SK-N-SH (cell line): ENCODE results near the gene SYCE1L. TPM values are rescaled to one million over a fixed set of nuclear protein-coding genes. Genes with fewer than 3 reads are reported as not detected.
A peak's percentile ranks its signal among the peaks of the same experiment; 100 is the strongest.

ENCODE experiments used
- CTCF ChIA-PET: fragments of 300-600, 350-600 bp; formaldehyde crosslinking; extraction: SDS; loops from one replicate; lab custom pipeline; 2021; lab: Yijun Ruan, JAX
- POLR2A ChIA-PET: fragments of 350-600 bp; sonication (Branson Sonifier 250); formaldehyde crosslinking; extraction: SDS; loops from one replicate; lab custom pipeline; 2020; ENCODE audit warnings: antibody characterized with exemption, inconsistent platforms; lab: Yijun Ruan, JAX
- DNase-seq: peaks from one replicate; pipeline ENCODE4 v3.0.0; 2012
- H2AFZ ChIP-seq: fragments of 200-600 bp; sonication (generic); 2 replicates; pipeline ENCODE4 v1.8.1; 2016; ENCODE audit warnings: antibody characterized with exemption, mild to moderate bottlenecking, low read depth
- H3F3A ChIP-seq: fragments of 200-600 bp; sonication (generic); replicated peaks from 2 replicates; pipeline ENCODE3; 2016; ENCODE audit warnings: antibody characterized with exemption, mild to moderate bottlenecking; ENCODE audit not compliant: insufficient read depth
- H3K27ac ChIP-seq, 2 experiments: fragments of 200-500 bp in 1 of 2; fragments of 200-600 bp in 1 of 2; sonication (Bioruptor generic) in 1 of 2; sonication (generic), shearing (Covaris generic) in 1 of 2; 2 replicates each; pipeline versions ENCODE4 v1.5.1 to v1.6.1; 2014 to 2016; ENCODE audit warnings: low read depth in 2 of 2, inconsistent platforms in 1 of 2, low read length in 1 of 2, mild to moderate bottlenecking in 1 of 2, mixed read lengths in 1 of 2
- H3K27me3 ChIP-seq: fragments of 200-600 bp; sonication (generic), shearing (Covaris generic); 2 replicates; pipeline ENCODE4 v1.6.1; 2016; ENCODE audit warnings: mixed run types; ENCODE audit not compliant: insufficient read depth
- H3K36me3 ChIP-seq, 2 experiments: fragments of 200-500 bp in 1 of 2; fragments of 200-600 bp in 1 of 2; sonication (Bioruptor generic) in 1 of 2; sonication (generic) in 1 of 2; replicated peaks in 1 of 2; 2 replicates each; pipeline versions ENCODE3 to v1.5.1; 2014 to 2016; ENCODE audit warnings: low read length in 1 of 2, mild to moderate bottlenecking in 1 of 2; ENCODE audit not compliant: insufficient read depth in 2 of 2, control insufficient read depth in 1 of 2
- H3K4me1 ChIP-seq, 2 experiments: fragments of 200-500 bp in 1 of 2; fragments of 200-600 bp in 1 of 2; sonication (Bioruptor generic) in 1 of 2; sonication (generic), shearing (Covaris generic) in 1 of 2; 2 replicates each; pipeline versions ENCODE4 v1.5.1 to v1.6.1; 2014 to 2016; ENCODE audit warnings: low read depth in 1 of 2, low read length in 1 of 2, mixed run types in 1 of 2; ENCODE audit not compliant: insufficient read depth in 2 of 2, control insufficient read depth in 1 of 2
- H3K4me2 ChIP-seq: fragments of 200-600 bp; sonication (generic), shearing (Covaris generic); 2 replicates; pipeline ENCODE4 v1.6.1; 2017; ENCODE audit warnings: mixed run types
- H3K4me3 ChIP-seq, 2 experiments: fragments of 200-500 bp in 1 of 2; fragments of 200-600 bp in 1 of 2; sonication (Bioruptor generic) in 1 of 2; sonication (generic), shearing (Covaris generic) in 1 of 2; 2 replicates each; pipeline versions ENCODE4 v1.5.1 to v1.8.1; 2014 to 2016; ENCODE audit warnings: low read depth in 2 of 2, inconsistent platforms in 1 of 2, low read length in 1 of 2, mild to moderate bottlenecking in 1 of 2, mixed read lengths in 1 of 2, moderate library complexity in 1 of 2
- H3K79me2 ChIP-seq: fragments of 200-600 bp; sonication (generic); 2 replicates; pipeline ENCODE4 v1.8.1; 2017; ENCODE audit warnings: mild to moderate bottlenecking; ENCODE audit not compliant: insufficient read depth
- H3K9ac ChIP-seq: fragments of 200-600 bp; sonication (generic); 2 replicates; pipeline ENCODE4 v1.6.1; 2017; ENCODE audit warnings: mixed run types
- H3K9me2 ChIP-seq: fragments of 200-600 bp; sonication (generic); 2 replicates; pipeline ENCODE4 v1.6.1; 2017; ENCODE audit warnings: mixed run types
- H3K9me3 ChIP-seq: fragments of 200-600 bp; sonication (generic); 2 replicates; pipeline ENCODE4 v1.6.1; 2017; ENCODE audit warnings: mixed run types, mild to moderate bottlenecking, moderate library complexity
- H4K20me1 ChIP-seq: fragments of 200-600 bp; sonication (generic); 2 replicates; pipeline ENCODE4 v1.6.1; 2017; ENCODE audit warnings: mild to moderate bottlenecking, mixed run types; ENCODE audit not compliant: insufficient read depth
- CHD2 ChIP-seq: fragments of 150-350 bp; IDR thresholded peaks from 2 replicates; pipeline ENCODE4 v1.6.1; 2018; ENCODE audit warnings: low read length; ENCODE audit not compliant: partially characterized antibody
- GABPA ChIP-seq: IDR thresholded peaks from 2 replicates; pipeline ENCODE4 v1.4.0; 2012; ENCODE audit warnings: low read depth, mild to moderate bottlenecking
- MXI1 ChIP-seq: IDR thresholded peaks from 2 replicates; pipeline ENCODE4 v1.6.1; 2012; ENCODE audit warnings: mild to moderate bottlenecking, low read depth, low read length, improper control_type of control experiment
- WGBS: methylation state at CpG from one replicate; pipeline ENCODE4 v1.1.6; 2017; ENCODE audit warnings: low lambda C conversion rate; 5-methylcytosine and 5-hydroxymethylcytosine counted together
- polyA plus RNA-seq, 3 experiments: library from polyadenylated mRNA; depleted of rRNA; stranded (reverse); fragments of >200 nt; gene quantifications; 2 replicates each; pipeline ENCODE4 v1.2.3, GENCODE V29; 2012
- TF ChIP-seq, protein P1 (sequence below): fragments of 200-600 bp; sonication (generic); IDR thresholded peaks from 2 replicates; pipeline ENCODE4 v1.6.1; 2017; ENCODE audit warnings: antibody characterized with exemption, mild to moderate bottlenecking, moderate library complexity
- TF ChIP-seq, protein P2 (sequence below): fragments of 150-350 bp; IDR thresholded peaks from 2 replicates; pipeline ENCODE4 v1.6.1; 2016; ENCODE audit warnings: mild to moderate bottlenecking, low read depth, low read length
- TF ChIP-seq, protein P3 (sequence below): IDR thresholded peaks from 2 replicates; pipeline ENCODE4 v1.6.1; 2012; ENCODE audit warnings: mild to moderate bottlenecking, low read depth, low read length, moderate library complexity

Gene SYCE1L
- polyA plus RNA-seq, 1 of the 3 experiments (the other 2 are of a cell fraction), result 3.5 TPM

DNA sequence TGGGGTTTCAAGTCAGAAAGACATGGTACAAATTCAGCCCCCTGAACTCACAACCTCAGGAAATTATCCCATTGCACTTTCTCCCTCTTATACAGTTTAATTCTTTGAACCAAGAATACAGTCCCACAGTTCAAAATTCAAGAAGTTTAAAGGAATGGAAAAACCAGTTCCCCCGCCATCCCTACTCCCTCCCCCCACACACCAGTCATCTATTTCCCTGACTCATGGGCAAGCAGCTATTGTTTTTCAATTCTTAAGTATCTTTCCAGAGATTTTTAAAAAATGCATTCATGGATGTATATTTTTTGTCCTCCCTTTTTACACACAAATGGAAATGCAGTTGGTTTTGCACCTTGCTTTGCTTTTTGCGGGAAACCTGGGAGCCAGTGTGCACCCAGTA lies 7.3 kb downstream of the SYCE1L start:
- Histone ChIP-seq H4K20me1 (no peaks in the 10 kb centered on the region), H3K27me3 (no peaks in the 10 kb centered on the region), H3K36me3 (no peaks in the 10 kb centered on the region), H3K4me2 (no peak overlapping the region), H3K9ac (no peak overlapping the region), H2AFZ (no peak overlapping the region), H3F3A (no peaks in the 10 kb centered on the region), H3K27ac (no peak overlapping the region), H3K9me3 (no peaks in the 10 kb centered on the region), H3K4me1 (peaks cover 0 to 2% of the 10 kb centered on the region in 2 experiments; a peak in 1 of 4 replicates), H3K4me3 (no peak overlapping the region), H3K79me2 (no peaks in the 10 kb centered on the region; the same call in 1 of the 2 replicates), H3K9me2 (no peaks in the 10 kb centered on the region)
- WGBS, result 87% methylated on average over 2 of the region's 2 CpGs
- POLR2A ChIA-PET, result no interaction called here
- no peak for DNase-seq
- no peak for TF ChIP-seq CHD2
- TF ChIP-seq, protein P1, sequence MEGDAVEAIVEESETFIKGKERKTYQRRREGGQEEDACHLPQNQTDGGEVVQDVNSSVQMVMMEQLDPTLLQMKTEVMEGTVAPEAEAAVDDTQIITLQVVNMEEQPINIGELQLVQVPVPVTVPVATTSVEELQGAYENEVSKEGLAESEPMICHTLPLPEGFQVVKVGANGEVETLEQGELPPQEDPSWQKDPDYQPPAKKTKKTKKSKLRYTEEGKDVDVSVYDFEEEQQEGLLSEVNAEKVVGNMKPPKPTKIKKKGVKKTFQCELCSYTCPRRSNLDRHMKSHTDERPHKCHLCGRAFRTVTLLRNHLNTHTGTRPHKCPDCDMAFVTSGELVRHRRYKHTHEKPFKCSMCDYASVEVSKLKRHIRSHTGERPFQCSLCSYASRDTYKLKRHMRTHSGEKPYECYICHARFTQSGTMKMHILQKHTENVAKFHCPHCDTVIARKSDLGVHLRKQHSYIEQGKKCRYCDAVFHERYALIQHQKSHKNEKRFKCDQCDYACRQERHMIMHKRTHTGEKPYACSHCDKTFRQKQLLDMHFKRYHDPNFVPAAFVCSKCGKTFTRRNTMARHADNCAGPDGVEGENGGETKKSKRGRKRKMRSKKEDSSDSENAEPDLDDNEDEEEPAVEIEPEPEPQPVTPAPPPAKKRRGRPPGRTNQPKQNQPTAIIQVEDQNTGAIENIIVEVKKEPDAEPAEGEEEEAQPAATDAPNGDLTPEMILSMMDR, result no peak
- TF ChIP-seq, protein P2, sequence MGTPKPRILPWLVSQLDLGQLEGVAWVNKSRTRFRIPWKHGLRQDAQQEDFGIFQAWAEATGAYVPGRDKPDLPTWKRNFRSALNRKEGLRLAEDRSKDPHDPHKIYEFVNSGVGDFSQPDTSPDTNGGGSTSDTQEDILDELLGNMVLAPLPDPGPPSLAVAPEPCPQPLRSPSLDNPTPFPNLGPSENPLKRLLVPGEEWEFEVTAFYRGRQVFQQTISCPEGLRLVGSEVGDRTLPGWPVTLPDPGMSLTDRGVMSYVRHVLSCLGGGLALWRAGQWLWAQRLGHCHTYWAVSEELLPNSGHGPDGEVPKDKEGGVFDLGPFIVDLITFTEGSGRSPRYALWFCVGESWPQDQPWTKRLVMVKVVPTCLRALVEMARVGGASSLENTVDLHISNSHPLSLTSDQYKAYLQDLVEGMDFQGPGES, result no peak
- TF ChIP-seq MXI1, result no peak
- TF ChIP-seq GABPA, result no peak
- CTCF ChIA-PET, result interaction anchor here (1.1 kb wide), 1 partner anchor 13 kb away, joined by 5 read pairs; no protein-coding TSS in a partner anchor

DNA sequence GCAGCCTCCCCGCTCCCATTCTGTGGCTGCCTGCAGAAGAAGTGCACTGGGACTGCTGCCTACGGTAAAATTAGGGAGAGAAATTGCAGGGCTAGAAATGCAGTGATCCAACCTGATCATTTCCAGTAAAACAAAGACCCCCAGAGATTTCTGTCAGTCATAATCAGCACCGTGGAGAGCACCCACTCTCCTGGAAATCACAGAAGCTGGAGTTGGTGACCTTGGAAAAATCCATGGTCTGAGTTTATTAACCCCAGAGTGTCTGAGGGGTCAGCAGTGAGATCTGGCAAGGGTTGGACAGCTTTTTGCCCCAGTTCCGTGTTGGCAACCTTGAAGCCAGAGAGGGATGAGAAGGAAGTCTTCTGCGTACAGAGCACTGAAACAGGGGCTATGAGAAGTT lies 7.8 kb downstream of the SYCE1L start:
- Histone ChIP-seq H3K27ac (no peak overlapping the region), H2AFZ (no peak overlapping the region), H3K4me2 (no peak overlapping the region), H3K9me3 (no peaks in the 10 kb centered on the region), H3K9me2 (no peaks in the 10 kb centered on the region), H3K27me3 (no peaks in the 10 kb centered on the region), H3K79me2 (no peaks in the 10 kb centered on the region; the same call in 1 of the 2 replicates), H3F3A (no peaks in the 10 kb centered on the region), H3K36me3 (no peaks in the 10 kb centered on the region), H3K4me3 (no peak overlapping the region), H4K20me1 (no peaks in the 10 kb centered on the region), H3K9ac (no peak overlapping the region), H3K4me1 (peaks cover 0 to 6% of the 10 kb centered on the region in 2 experiments; a peak in 1 of 4 replicates)
- TF ChIP-seq, protein P3, sequence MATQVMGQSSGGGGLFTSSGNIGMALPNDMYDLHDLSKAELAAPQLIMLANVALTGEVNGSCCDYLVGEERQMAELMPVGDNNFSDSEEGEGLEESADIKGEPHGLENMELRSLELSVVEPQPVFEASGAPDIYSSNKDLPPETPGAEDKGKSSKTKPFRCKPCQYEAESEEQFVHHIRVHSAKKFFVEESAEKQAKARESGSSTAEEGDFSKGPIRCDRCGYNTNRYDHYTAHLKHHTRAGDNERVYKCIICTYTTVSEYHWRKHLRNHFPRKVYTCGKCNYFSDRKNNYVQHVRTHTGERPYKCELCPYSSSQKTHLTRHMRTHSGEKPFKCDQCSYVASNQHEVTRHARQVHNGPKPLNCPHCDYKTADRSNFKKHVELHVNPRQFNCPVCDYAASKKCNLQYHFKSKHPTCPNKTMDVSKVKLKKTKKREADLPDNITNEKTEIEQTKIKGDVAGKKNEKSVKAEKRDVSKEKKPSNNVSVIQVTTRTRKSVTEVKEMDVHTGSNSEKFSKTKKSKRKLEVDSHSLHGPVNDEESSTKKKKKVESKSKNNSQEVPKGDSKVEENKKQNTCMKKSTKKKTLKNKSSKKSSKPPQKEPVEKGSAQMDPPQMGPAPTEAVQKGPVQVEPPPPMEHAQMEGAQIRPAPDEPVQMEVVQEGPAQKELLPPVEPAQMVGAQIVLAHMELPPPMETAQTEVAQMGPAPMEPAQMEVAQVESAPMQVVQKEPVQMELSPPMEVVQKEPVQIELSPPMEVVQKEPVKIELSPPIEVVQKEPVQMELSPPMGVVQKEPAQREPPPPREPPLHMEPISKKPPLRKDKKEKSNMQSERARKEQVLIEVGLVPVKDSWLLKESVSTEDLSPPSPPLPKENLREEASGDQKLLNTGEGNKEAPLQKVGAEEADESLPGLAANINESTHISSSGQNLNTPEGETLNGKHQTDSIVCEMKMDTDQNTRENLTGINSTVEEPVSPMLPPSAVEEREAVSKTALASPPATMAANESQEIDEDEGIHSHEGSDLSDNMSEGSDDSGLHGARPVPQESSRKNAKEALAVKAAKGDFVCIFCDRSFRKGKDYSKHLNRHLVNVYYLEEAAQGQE, result peak; percentile 91
- TF ChIP-seq, protein P2, result no peak
- no peak for DNase-seq
- WGBS, result 76% methylated on average over 5 of the region's 5 CpGs
- CTCF ChIA-PET, result no interaction called here
- POLR2A ChIA-PET, result no interaction called here
